ENCODE measurements around the gene USF2.

USF2 gene

GRCh38 chr19:35265900-35266519, 2.8 kb upstream of the USF2 start:
- DNase-seq = no peak

- no peak for DNase-seq
Observed at GRCh38 chr19:35266520-35267352, 2.0 kb upstream of the USF2 start.

GRCh38 chr19:35267353-35267817, 1.4 kb upstream of the USF2 start:
- DNase-seq = peak in 1 of 2 donors; percentile 29

GRCh38 chr19:35267818-35268535, 785 bp upstream of the USF2 start:
- DNase-seq = peak; percentile 64 to 70

- peak; percentile 66 to 70 for DNase-seq
Observed at GRCh38 chr19:35269438-35270117, 816 bp downstream of the USF2 start.

- DNase-seq = no peak
Observed at GRCh38 chr19:35270381-35270811, 1.6 kb downstream of the USF2 start.

GRCh38 chr19:35271546-35271945, 2.8 kb downstream of the USF2 start:
- DNase-seq = no peak

- no peak for DNase-seq
Observed at GRCh38 chr19:35272122-35272719, 3.5 kb downstream of the USF2 start.

GRCh38 chr19:35272954-35273649, 4.3 kb downstream of the USF2 start:
- no peak for DNase-seq

- DNase-seq = no peak
Observed at GRCh38 chr19:35273686-35274259, 5.0 kb downstream of the USF2 start.

- DNase-seq = no peak
Observed at GRCh38 chr19:35274323-35274722, 5.6 kb downstream of the USF2 start.

GRCh38 chr19:35276706-35277281, 8.0 kb downstream of the USF2 start:
- no peak for DNase-seq

- no peak for DNase-seq
Observed at GRCh38 chr19:35278578-35279284, 10.0 kb downstream of the USF2 start.

GRCh38 chr19:35279374-35279773, 10.6 kb downstream of the USF2 start:
- DNase-seq = no peak

- DNase-seq = no peak
Observed at GRCh38 chr19:35279985-35280821, 11.4 kb downstream of the USF2 start.

- DNase-seq = no peak
Observed at GRCh38 chr19:35281303-35281702, 12.5 kb downstream of the USF2 start.

GRCh38 chr19:35284153-35285094, 15.7 kb downstream of the USF2 start:
- DNase-seq = no peak

GRCh38 chr19:35285095-35285449, 16.3 kb downstream of the USF2 start:
- no peak for DNase-seq
